RWPE2 (cell line): ENCODE measurements around the gene CSNK2A2.

Experiments
- ATAC-seq: fragments of 200-7000 bp; cut with Tn5 transposase; 3 replicates; pipeline ENCODE4 v1.9.1; 2021; ENCODE audit warnings: low read depth
- DNase-seq: peaks from one replicate; pipeline ENCODE4 v3.0.0-alpha.2; 2020; ENCODE audit warnings: low spot score
- H3K27ac ChIP-seq: fragments of 450-650 bp; 2 replicates; pipeline ENCODE4 v1.5.1; 2017; ENCODE audit warnings: mild to moderate bottlenecking; ENCODE audit not compliant: poor library complexity, severe bottlenecking
- H3K27me3 ChIP-seq: fragments of 250-450 bp; sonication (Bioruptor Pico); 2 replicates; pipeline ENCODE4 v1.5.1; 2021; ENCODE audit warnings: mild to moderate bottlenecking, moderate library complexity; ENCODE audit not compliant: insufficient read depth, poor library complexity, severe bottlenecking
- H3K36me3 ChIP-seq: fragments of 250-450 bp; sonication (Bioruptor Pico); 2 replicates; pipeline ENCODE4 v1.5.1; 2020; ENCODE audit warnings: low read depth, mild to moderate bottlenecking, moderate library complexity
- H3K4me1 ChIP-seq: fragments of 250-450 bp; sonication (Bioruptor Pico); 2 replicates; pipeline ENCODE4 v1.5.1; 2021; ENCODE audit warnings: mild to moderate bottlenecking, moderate library complexity; ENCODE audit not compliant: insufficient read depth, poor library complexity, severe bottlenecking
- H3K4me3 ChIP-seq: fragments of 250-450 bp; sonication (Bioruptor Pico); 2 replicates; pipeline ENCODE4 v1.5.1; 2021; ENCODE audit warnings: mild to moderate bottlenecking, moderate library complexity; ENCODE audit not compliant: severe bottlenecking
- H3K9me3 ChIP-seq: fragments of 250-450 bp; sonication (Bioruptor Pico); 2 replicates; pipeline ENCODE4 v1.5.1; 2021; ENCODE audit warnings: mild to moderate bottlenecking, moderate library complexity; ENCODE audit not compliant: severe bottlenecking
- CTCF ChIP-seq: fragments of 450-650 bp; IDR thresholded peaks from one replicate; pipeline ENCODE4 v1.5.1; 2017; ENCODE audit warnings: mild to moderate bottlenecking, moderate library complexity; ENCODE audit not compliant: poor library complexity, severe bottlenecking

Gene CSNK2A2

GRCh38 chr16:58158725-58159124 is 39.2 kb downstream of the CSNK2A2 start:
- ATAC-seq: no peak
- no peak overlapping the region for H3K4me3 ChIP-seq
- no peak overlapping the region for H3K27ac ChIP-seq
- no peaks in the 10 kb centered on the region for H3K4me1 ChIP-seq
- H3K36me3 ChIP-seq: peaks cover 43% of the 10 kb centered on the region
- TF ChIP-seq CTCF: no peak
- no peaks in the 10 kb centered on the region for H3K9me3 ChIP-seq
- DNase-seq: no peak
- H3K27me3 ChIP-seq: no peaks in the 10 kb centered on the region

GRCh38 chr16:58157951-58158540 is 39.9 kb downstream of the CSNK2A2 start:
- TF ChIP-seq CTCF: no peak
- Histone ChIP-seq H3K27me3 (no peaks in the 10 kb centered on the region), H3K27ac (no peak overlapping the region), H3K9me3 (no peaks in the 10 kb centered on the region), H3K4me3 (no peak overlapping the region), H3K36me3 (peaks cover 36% of the 10 kb centered on the region), H3K4me1 (no peaks in the 10 kb centered on the region)
- DNase-seq (no peak), ATAC-seq (no peak)

- peaks cover 28% of the 10 kb centered on the region for H3K36me3 ChIP-seq
- no peak for ATAC-seq
These were observed 40.7 kb downstream of the CSNK2A2 start for GRCh38 chr16:58157239-58157638.

GRCh38 chr16:58155839-58156238 is 42.1 kb downstream of the CSNK2A2 start:
- no peak for DNase-seq
- no peak for ATAC-seq
- no peaks in the 10 kb centered on the region for H3K9me3 ChIP-seq

More at GRCh38 chr16:58157239-58157638, 40.7 kb downstream of the CSNK2A2 start:
- no peak for DNase-seq
- no peak overlapping the region for H3K27ac ChIP-seq
- H3K27me3 ChIP-seq: no peaks in the 10 kb centered on the region
- H3K9me3 ChIP-seq: no peaks in the 10 kb centered on the region
- H3K4me3 ChIP-seq: no peak overlapping the region
- no peak for TF ChIP-seq CTCF
- H3K4me1 ChIP-seq: no peaks in the 10 kb centered on the region

More at GRCh38 chr16:58155839-58156238, 42.1 kb downstream of the CSNK2A2 start:
- Histone ChIP-seq H3K27ac (no peak overlapping the region), H3K4me3 (no peak overlapping the region), H3K4me1 (no peaks in the 10 kb centered on the region), H3K27me3 (no peaks in the 10 kb centered on the region), H3K36me3 (peaks cover 16% of the 10 kb centered on the region; the same call in 1 of the 2 replicates)
- TF ChIP-seq CTCF: no peak
